Mesenchymal stem cell (in vitro differentiated cells and primary cell): ENCODE data around the gene CACNA2D3.
A peak's percentile ranks its signal among the peaks of the same experiment; 100 is the strongest.

Experiments used
- DNase-seq: peaks from one replicate; pipeline ENCODE4 v3.0.0-alpha.2; 2013
- H2AFZ ChIP-seq: one replicate; pipeline ENCODE4 v1.6.1; 2013; ENCODE audit warnings: low read depth, mild to moderate bottlenecking, control low read depth, inconsistent platforms, low read length, moderate library complexity
- H2AK5ac ChIP-seq: 2 replicates; pipeline ENCODE4 v1.6.1; 2013; ENCODE audit warnings: low read length, moderate library complexity, mild to moderate bottlenecking, inconsistent platforms; ENCODE audit not compliant: severe bottlenecking
- H2BK120ac ChIP-seq: one replicate; pipeline ENCODE4 v1.6.1; 2013; ENCODE audit warnings: low read depth, mild to moderate bottlenecking, inconsistent platforms, low read length, moderate library complexity
- H2BK12ac ChIP-seq, 2 experiments: one replicate each; pipeline ENCODE4 v1.6.1; 2013; ENCODE audit warnings: inconsistent platforms in 2 of 2, low read length in 2 of 2, mild to moderate bottlenecking in 2 of 2, moderate library complexity in 2 of 2, control low read depth in 1 of 2
- H2BK15ac ChIP-seq: one replicate; pipeline ENCODE4 v1.6.1; 2013; ENCODE audit warnings: mild to moderate bottlenecking, low read depth, inconsistent platforms; ENCODE audit not compliant: poor library complexity, severe bottlenecking
- H2BK5ac ChIP-seq: 2 replicates; pipeline ENCODE4 v1.6.1; 2013; ENCODE audit warnings: low read depth, mild to moderate bottlenecking, low read length, control low read depth, inconsistent platforms; ENCODE audit not compliant: poor library complexity, severe bottlenecking
- H3K14ac ChIP-seq, 2 experiments: one replicate each; pipeline ENCODE4 v1.6.1; 2013; ENCODE audit warnings: inconsistent platforms in 2 of 2, low read length in 2 of 2, control low read depth in 1 of 2, mild to moderate bottlenecking in 1 of 2, moderate library complexity in 1 of 2
- H3K18ac ChIP-seq, 2 experiments: one replicate each; pipeline ENCODE4 v1.6.1; 2013; ENCODE audit warnings: inconsistent platforms in 2 of 2, low read length in 2 of 2, control low read depth in 1 of 2, low read depth in 1 of 2, mild to moderate bottlenecking in 1 of 2
- H3K23ac ChIP-seq, 2 experiments: one replicate each; pipeline ENCODE4 v1.6.1; 2013; ENCODE audit warnings: inconsistent platforms in 2 of 2, low read length in 2 of 2, mild to moderate bottlenecking in 2 of 2, moderate library complexity in 2 of 2, control low read depth in 1 of 2
- H3K27ac ChIP-seq: 2 replicates; pipeline ENCODE4 v1.5.1; 2013; ENCODE audit warnings: mild to moderate bottlenecking, moderate library complexity, low read length, control low read depth, inconsistent platforms; ENCODE audit not compliant: poor library complexity, severe bottlenecking
- H3K27me3 ChIP-seq, 2 experiments: 2 replicates each; pipeline versions ENCODE4 v1.6.1 to v1.7.0; 2013; ENCODE audit warnings: low read length in 2 of 2, mild to moderate bottlenecking in 2 of 2, moderate library complexity in 2 of 2, control low read depth in 1 of 2, inconsistent platforms in 1 of 2; ENCODE audit not compliant: control insufficient read depth in 1 of 2, insufficient read depth in 1 of 2
- H3K36me3 ChIP-seq, 2 experiments: 2 replicates each; pipeline versions ENCODE4 v1.6.1 to v1.7.0; 2013; ENCODE audit warnings: low read length in 2 of 2, control low read depth in 1 of 2, inconsistent platforms in 1 of 2, low read depth in 1 of 2, mild to moderate bottlenecking in 1 of 2; ENCODE audit not compliant: insufficient read depth in 2 of 2, control insufficient read depth in 1 of 2
- H3K4ac ChIP-seq, 2 experiments: one replicate each; pipeline ENCODE4 v1.6.1; 2013; ENCODE audit warnings: inconsistent platforms in 2 of 2, low read length in 2 of 2, mild to moderate bottlenecking in 2 of 2, moderate library complexity in 2 of 2, control low read depth in 1 of 2, low read depth in 1 of 2
- H3K4me1 ChIP-seq: 2 replicates; pipeline ENCODE4 v1.6.1; 2013; ENCODE audit warnings: low read depth, low read length, control low read depth; ENCODE audit not compliant: control insufficient read depth, insufficient read depth
- H3K4me2 ChIP-seq: 2 replicates; pipeline ENCODE4 v1.6.1; 2013; ENCODE audit warnings: low read length, mild to moderate bottlenecking, inconsistent platforms; ENCODE audit not compliant: poor library complexity, severe bottlenecking
- H3K4me3 ChIP-seq, 2 experiments: 2 replicates each; pipeline versions ENCODE4 v1.5.1 to v1.7.0; 2013; ENCODE audit warnings: low read length in 2 of 2, mild to moderate bottlenecking in 2 of 2, control low read depth in 1 of 2, low read depth in 1 of 2; ENCODE audit not compliant: insufficient read depth in 1 of 2
- H3K79me1 ChIP-seq: replicated peaks from 2 replicates; pipeline ENCODE4 v1.6.1; 2013; ENCODE audit warnings: mild to moderate bottlenecking, control low read depth, low read length, inconsistent platforms; ENCODE audit not compliant: poor library complexity, severe bottlenecking
- H3K9ac ChIP-seq: 2 replicates; pipeline ENCODE4 v1.7.0; 2013; ENCODE audit warnings: mild to moderate bottlenecking, low read length, moderate library complexity
- H3K9me3 ChIP-seq: 2 replicates; pipeline ENCODE4 v1.7.0; 2013; ENCODE audit warnings: mild to moderate bottlenecking, low read length; ENCODE audit not compliant: control insufficient read depth
- H4K8ac ChIP-seq: one replicate; pipeline ENCODE4 v1.6.1; 2013; ENCODE audit warnings: inconsistent platforms, mild to moderate bottlenecking, low read length, moderate library complexity
- H4K91ac ChIP-seq: one replicate; pipeline ENCODE4 v1.6.1; 2013; ENCODE audit warnings: mild to moderate bottlenecking, low read length, inconsistent platforms
- WGBS: methylation state at CpG from one replicate; pipeline ENCODE4 v1.1.7; 2013; ENCODE audit warnings: mixed read lengths; 5-methylcytosine and 5-hydroxymethylcytosine counted together

The CACNA2D3 gene

GRCh38 chr3:54941690-54942362 is 819.5 kb downstream of the CACNA2D3 start:
- Histone ChIP-seq H2BK15ac (no peak overlapping the region), H3K23ac (no peak overlapping the region), H2BK12ac (peak overlapping the region in 1 of 2 experiments; percentile 26), H4K8ac (no peak overlapping the region), H2AFZ (no peak overlapping the region), H4K91ac (no peak overlapping the region), H3K14ac (no peak overlapping the region), H3K4me2 (no peak overlapping the region), H3K36me3 (no peaks in the 10 kb centered on the region), H2BK120ac (no peak overlapping the region), H3K79me1 (no peaks in the 10 kb centered on the region), H3K27me3 (peaks cover 0 to 6% of the 10 kb centered on the region in 2 experiments), H3K18ac (no peak overlapping the region), H3K9me3 (no peaks in the 10 kb centered on the region), H3K27ac (no peak overlapping the region), H3K4me1 (no peaks in the 10 kb centered on the region), H3K4me3 (no peak overlapping the region), H2AK5ac (no peak overlapping the region), H3K4ac (no peak overlapping the region), H2BK5ac (no peak overlapping the region), H3K9ac (no peak overlapping the region)
- WGBS, result 91% methylated on average over 7 of the region's 7 CpGs
- DNase-seq, result no peak

- Histone ChIP-seq H3K4ac (no peak overlapping the region), H2AFZ (no peak overlapping the region), H3K4me1 (peaks cover 14% of the 10 kb centered on the region), H2BK120ac (no peak overlapping the region), H3K9me3 (no peaks in the 10 kb centered on the region), H3K79me1 (no peaks in the 10 kb centered on the region), H3K18ac (no peak overlapping the region), H2BK5ac (no peak overlapping the region), H4K91ac (no peak overlapping the region), H3K4me2 (no peak overlapping the region), H3K27ac (no peak overlapping the region), H3K23ac (no peak overlapping the region), H3K14ac (no peak overlapping the region), H3K4me3 (no peak overlapping the region), H3K27me3 (peaks cover 0 to 6% of the 10 kb centered on the region in 2 experiments), H3K36me3 (no peaks in the 10 kb centered on the region), H3K9ac (no peak overlapping the region), H2AK5ac (peak overlapping the region; percentile 77), H2BK15ac (no peak overlapping the region), H2BK12ac (no peak overlapping the region), H4K8ac (no peak overlapping the region)
- WGBS, result 99% methylated on average over 4 of the region's 4 CpGs
- no peak for DNase-seq
These were observed 827.2 kb downstream of the CACNA2D3 start for GRCh38 chr3:54949491-54950044.

GRCh38 chr3:54950391-54951003 is 828.1 kb downstream of the CACNA2D3 start:
- DNase-seq, result no peak
- H3K23ac ChIP-seq, result no peak overlapping the region
- H2BK12ac ChIP-seq, result peak overlapping the region in 1 of 2 experiments; percentile 32
- no peak overlapping the region for H4K8ac ChIP-seq
- no peak overlapping the region for H2AK5ac ChIP-seq
- H3K79me1 ChIP-seq, result peaks cover 1% of the 10 kb centered on the region
- no peak overlapping the region for H2BK120ac ChIP-seq
- H2BK5ac ChIP-seq, result no peak overlapping the region
- no peak overlapping the region for H3K18ac ChIP-seq
- no peak overlapping the region for H2BK15ac ChIP-seq
- H3K9ac ChIP-seq, result no peak overlapping the region
- no peak overlapping the region for H3K4me3 ChIP-seq
- H3K4ac ChIP-seq, result no peak overlapping the region
- H3K14ac ChIP-seq, result no peak overlapping the region
- peaks cover 16% of the 10 kb centered on the region for H3K4me1 ChIP-seq
- no peak overlapping the region for H2AFZ ChIP-seq
- no peak overlapping the region for H3K4me2 ChIP-seq
- no peaks in the 10 kb centered on the region for H3K9me3 ChIP-seq
- H3K27ac ChIP-seq, result no peak overlapping the region
- H3K27me3 ChIP-seq, result peaks cover 0 to 6% of the 10 kb centered on the region in 2 experiments
- no peak overlapping the region for H4K91ac ChIP-seq
- WGBS, result 92% methylated on average over 6 of the region's 7 CpGs
- no peaks in the 10 kb centered on the region for H3K36me3 ChIP-seq

GRCh38 chr3:54951405-54951804 is 829.1 kb downstream of the CACNA2D3 start:
- Histone ChIP-seq H3K79me1 (peaks cover 1% of the 10 kb centered on the region), H3K36me3 (no peaks in the 10 kb centered on the region), H4K8ac (no peak overlapping the region), H3K23ac (no peak overlapping the region), H2BK120ac (no peak overlapping the region), H3K9me3 (no peaks in the 10 kb centered on the region), H2BK5ac (no peak overlapping the region), H3K27me3 (peaks cover 0 to 5% of the 10 kb centered on the region in 2 experiments), H4K91ac (no peak overlapping the region), H3K4ac (no peak overlapping the region), H3K4me1 (peaks cover 19% of the 10 kb centered on the region), H3K14ac (no peak overlapping the region), H2AFZ (no peak overlapping the region), H2BK12ac (peak overlapping the region in 1 of 2 experiments; percentile 9), H2AK5ac (no peak overlapping the region), H3K4me2 (no peak overlapping the region), H3K4me3 (no peak overlapping the region), H3K18ac (peak overlapping the region in 1 of 2 experiments; percentile 58), H2BK15ac (no peak overlapping the region), H3K27ac (peak overlapping the region; percentile 24), H3K9ac (no peak overlapping the region)
- DNase-seq, result peak; percentile 88
- WGBS, result 35% methylated on average over 8 of the region's 8 CpGs
